Sigmoid colon (tissue), 7 donors: ENCODE data around the gene TYMS. TPM values are rescaled to one million over a fixed set of nuclear protein-coding genes. Genes with fewer than 3 reads are reported as not detected.

Experiments
- DNase-seq: peaks from one replicate; pipeline ENCODE4 v3.0.0-alpha.2; 2019
- H3K27ac ChIP-seq, 4 donors: fragments of 200-600 bp; sonication (generic); one replicate each; pipeline ENCODE4 v1.5.1; 2016 to 2019; ENCODE audit warnings: mild to moderate bottlenecking in 1 of 4
- H3K27me3 ChIP-seq, 3 donors: fragments of 200-600 bp; sonication (generic); one replicate each; pipeline ENCODE4 v1.5.1; 2019; ENCODE audit warnings: mild to moderate bottlenecking in 1 of 3
- H3K36me3 ChIP-seq, 4 donors: fragments of 200-600 bp; sonication (generic); one replicate each; pipeline ENCODE4 v1.5.1; 2016 to 2019
- H3K4me1 ChIP-seq, 4 donors: fragments of 200-600 bp; sonication (generic); one replicate each; pipeline ENCODE4 v1.5.1; 2017 to 2019
- H3K4me3 ChIP-seq, 4 donors: fragments of 200-600 bp; sonication (generic); one replicate each; pipeline ENCODE4 v1.5.1; 2017 to 2019; ENCODE audit warnings: mild to moderate bottlenecking in 2 of 4, moderate library complexity in 1 of 4
- H3K9me3 ChIP-seq, 4 donors: fragments of 200-600 bp in 3 of 4; sonication (generic) in 3 of 4; one replicate each; pipeline versions ENCODE4 v1.5.1 to v1.6.1; 2013 to 2019
- CTCF ChIP-seq, 4 experiments: fragments of 450-650 bp in 3 of 4; fragments of 200-600 bp in 1 of 4; IDR thresholded peaks; one replicate each; pipeline ENCODE4 v1.5.1; 2016 to 2019; ENCODE audit warnings: antibody characterized with exemption in 4 of 4, mild to moderate bottlenecking in 3 of 4, moderate library complexity in 2 of 4
- EP300 ChIP-seq, 4 donors: sonication (generic); formaldehyde crosslinking; IDR thresholded peaks; one replicate each; pipeline ENCODE4 v1.6.1; 2017; ENCODE audit warnings: antibody characterized with exemption in 4 of 4
- POLR2A ChIP-seq, 2 donors: fragments of 450-650 bp; IDR thresholded peaks; one replicate each; pipeline ENCODE4 v1.6.1; 2016; ENCODE audit warnings: antibody characterized with exemption in 2 of 2, mild to moderate bottlenecking in 2 of 2, moderate library complexity in 2 of 2
- POLR2AphosphoS5 ChIP-seq, 4 donors: sonication (generic); formaldehyde crosslinking; IDR thresholded peaks; one replicate each; pipeline ENCODE4 v1.6.1; 2017; ENCODE audit warnings: antibody characterized with exemption in 4 of 4
- WGBS, 2 donors: extraction: QIAGEN DNeasy Blood & Tissue Kit; methylation state at CpG; one replicate each; pipeline ENCODE4 v1.1.7; 2013; 5-methylcytosine and 5-hydroxymethylcytosine counted together
- intact Hi-C: fragments of 100-400 bp; cut with DNase I; formaldehyde crosslinking; loops from one replicate; pipeline ENCODE4 v1.15.1; 2023
- polyA plus RNA-seq, 3 donors: library from polyadenylated mRNA; stranded (reverse); fragments of 200-250 nt; gene quantifications; one replicate each; pipeline ENCODE4 v1.2.3, GENCODE V29; 2013
- total RNA-seq, 4 donors: library from RNA; depleted of rRNA; stranded (reverse); fragments of >200 nt; gene quantifications; one replicate each; pipeline ENCODE4 v1.1.0, GENCODE V29; 2016
- donor health status: healthy with polysubstance abuse.
- donor health status: Bipolar disorder and iron deficiency.
- donor health status: healthy.

TYMS gene
- total and polyA plus RNA-seq, 7 donors = 0.55 to 62.0 (median 3.0) TPM

GRCh38 chr18:634551-635045 is 22.9 kb upstream of the TYMS start:
- no peaks in the 10 kb centered on the region for H3K27me3 ChIP-seq
- H3K27ac ChIP-seq = no peak overlapping the region
- H3K9me3 ChIP-seq = no peaks in the 10 kb centered on the region
- DNase-seq = no peak
- no peaks in the 10 kb centered on the region for H3K4me1 ChIP-seq
- WGBS, 2 donors = 76 to 85% methylated on average over 2 of the region's 2 CpGs
- intact Hi-C loops = no loop called here
- no peak overlapping the region for H3K4me3 ChIP-seq
- no peak for TF ChIP-seq EP300 (IDR thresholded peaks at IDR 0.05)
- no peak for TF ChIP-seq CTCF (IDR thresholded peaks at IDR 0.05)
- no peak for TF ChIP-seq POLR2AphosphoS5 (IDR thresholded peaks at IDR 0.05)
- TF ChIP-seq POLR2A (IDR thresholded peaks at IDR 0.05) = no peak
- no peaks in the 10 kb centered on the region for H3K36me3 ChIP-seq

DNA sequence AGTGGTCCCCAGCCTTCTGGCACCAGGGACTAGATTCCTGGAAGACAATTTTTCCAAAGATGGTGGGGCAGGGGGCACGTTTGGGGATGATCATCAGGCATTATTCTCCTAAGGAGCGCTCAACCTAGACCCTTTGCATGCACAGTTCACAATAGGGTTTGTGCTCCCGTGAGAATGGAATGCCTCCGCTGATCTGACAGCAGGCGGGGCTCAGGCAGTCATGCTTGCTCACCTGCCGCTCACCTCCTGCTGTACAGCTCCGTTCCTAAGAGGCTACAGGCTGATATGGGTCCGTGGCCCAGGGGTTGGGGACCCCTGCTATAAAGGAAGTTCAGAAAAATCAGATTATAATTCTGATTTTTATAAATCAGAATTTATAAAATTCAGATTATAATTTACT is 22.3 kb upstream of the TYMS start:
- DNase-seq = no peak
- Histone ChIP-seq H3K4me3 (no peak overlapping the region), H3K27me3 (no peaks in the 10 kb centered on the region), H3K4me1 (no peaks in the 10 kb centered on the region), H3K36me3 (no peaks in the 10 kb centered on the region), H3K27ac (no peak overlapping the region), H3K9me3 (no peaks in the 10 kb centered on the region)
- no peak for TF ChIP-seq POLR2AphosphoS5 (IDR thresholded peaks at IDR 0.05)
- TF ChIP-seq CTCF (IDR thresholded peaks at IDR 0.05) = no peak
- TF ChIP-seq EP300 (IDR thresholded peaks at IDR 0.05) = no peak
- TF ChIP-seq POLR2A (IDR thresholded peaks at IDR 0.05) = no peak
- whole genome bisulfite sequencing, 2 donors = 49 to 70% methylated on average over 8 of the region's 8 CpGs
- intact Hi-C loops = no loop called here

DNA sequence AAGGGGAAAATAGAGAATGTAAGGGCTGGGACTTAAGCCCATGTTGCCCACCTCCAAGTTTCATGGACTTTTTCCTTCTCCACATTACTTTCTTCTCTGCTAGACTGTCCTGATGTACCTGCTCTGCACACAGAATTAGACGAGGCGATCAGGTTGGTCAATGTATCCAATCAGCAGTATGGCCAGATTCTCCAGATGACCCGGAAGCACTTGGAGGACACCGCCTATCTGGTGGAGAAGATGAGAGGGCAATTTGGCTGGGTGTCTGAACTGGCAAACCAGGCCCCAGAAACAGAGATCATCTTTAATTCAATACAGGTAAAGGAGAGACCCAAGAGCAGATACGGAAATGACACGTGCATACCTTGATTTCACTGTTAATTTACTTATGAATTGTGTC is 16.2 kb upstream of the TYMS start:
- H3K4me3 ChIP-seq = no peak overlapping the region
- TF ChIP-seq EP300 (IDR thresholded peaks at IDR 0.05) (no peak), POLR2A (IDR thresholded peaks at IDR 0.05) (no peak)
- WGBS, 2 donors = 95% methylated on average over 6 of the region's 6 CpGs
- intact Hi-C loops = no loop called here
- no peaks in the 10 kb centered on the region for H3K4me1 ChIP-seq
- H3K36me3 ChIP-seq = no peaks in the 10 kb centered on the region
- no peak for DNase-seq
- H3K27ac ChIP-seq = no peak overlapping the region
- H3K27me3 ChIP-seq = no peaks in the 10 kb centered on the region
- no peaks in the 10 kb centered on the region for H3K9me3 ChIP-seq

DNA sequence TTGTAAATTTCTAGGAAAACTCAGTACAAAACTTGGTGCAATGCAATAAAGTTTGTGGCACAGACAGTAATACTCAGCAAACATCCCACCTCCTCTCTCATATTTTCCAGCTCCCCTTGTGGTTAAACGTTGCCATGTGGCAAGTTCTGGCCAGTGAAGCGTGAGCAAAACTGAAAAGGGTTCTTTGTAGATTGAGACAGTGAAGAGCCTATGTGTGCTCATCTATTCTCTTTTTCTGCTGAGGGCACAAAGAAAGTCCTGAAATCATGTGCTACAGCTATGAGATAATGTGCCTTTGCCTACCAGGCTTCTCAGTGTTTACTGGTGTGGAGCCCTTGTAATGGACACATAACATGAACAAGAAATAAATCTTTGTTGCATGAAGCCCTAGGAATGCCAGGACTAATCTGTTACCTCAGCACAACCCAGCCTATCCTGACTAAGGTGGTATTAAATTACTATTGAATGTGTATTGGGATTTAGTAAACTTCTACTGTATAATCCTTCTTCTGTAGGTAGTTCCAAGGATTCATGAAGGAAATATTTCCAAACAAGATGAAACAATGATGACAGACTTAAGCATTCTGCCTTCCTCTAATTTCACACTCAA is 13.0 kb upstream of the TYMS start:
- no peaks in the 10 kb centered on the region for H3K27me3 ChIP-seq
- no peaks in the 10 kb centered on the region for H3K9me3 ChIP-seq
- H3K4me3 ChIP-seq = no peak overlapping the region
- no peaks in the 10 kb centered on the region for H3K4me1 ChIP-seq
- H3K36me3 ChIP-seq = no peaks in the 10 kb centered on the region
- TF ChIP-seq CTCF (IDR thresholded peaks at IDR 0.05) = no peak
- no peak for TF ChIP-seq POLR2AphosphoS5 (IDR thresholded peaks at IDR 0.05)
- TF ChIP-seq EP300 (IDR thresholded peaks at IDR 0.05) = no peak
- no peak for TF ChIP-seq POLR2A (IDR thresholded peaks at IDR 0.05)
- intact Hi-C loops = no loop called here
- no peak for DNase-seq
- WGBS, 2 donors = 29 to 41% methylated on average over 2 of the region's 2 CpGs
- no peak overlapping the region for H3K27ac ChIP-seq

GRCh38 chr18:647304-647703 is 10.1 kb upstream of the TYMS start:
- Histone ChIP-seq H3K4me3 (no peak overlapping the region), H3K36me3 (no peaks in the 10 kb centered on the region), H3K4me1 (no peaks in the 10 kb centered on the region), H3K9me3 (no peaks in the 10 kb centered on the region), H3K27me3 (no peaks in the 10 kb centered on the region), H3K27ac (no peak overlapping the region)
- intact Hi-C loops = no loop called here
- DNase-seq = no peak
- no peak for TF ChIP-seq POLR2AphosphoS5 (IDR thresholded peaks at IDR 0.05)
- TF ChIP-seq CTCF (IDR thresholded peaks at IDR 0.05) = no peak
- TF ChIP-seq POLR2A (IDR thresholded peaks at IDR 0.05) = no peak
- no peak for TF ChIP-seq EP300 (IDR thresholded peaks at IDR 0.05)
- WGBS, 2 donors = 82 to 94% methylated on average over 5 of the region's 5 CpGs
